HG03175 (cell line): ENCODE measurements around the gene P3H2.

ENCODE experiments used
- ATAC-seq: cut with Tn5 transposase; IDR thresholded peaks from one replicate; pipeline ENCODE4 v1.9.1; 2021; ENCODE audit warnings: mild to moderate bottlenecking, moderate library complexity; ENCODE audit not compliant: unreplicated experiment

P3H2 gene

GRCh38 chr3:190125436-190126068 lies 4.9 kb upstream of the P3H2 start:
- ATAC-seq = no peak

- ATAC-seq = no peak
Measured at GRCh38 chr3:190124067-190124466, 3.4 kb upstream of the P3H2 start.

- no peak for ATAC-seq
Measured at GRCh38 chr3:190122198-190122771, 1.6 kb upstream of the P3H2 start.

- no peak for ATAC-seq
Measured at GRCh38 chr3:190121383-190121782, 686 bp upstream of the P3H2 start.

GRCh38 chr3:190121061-190121377 lies 322 bp upstream of the P3H2 start:
- ATAC-seq = no peak

GRCh38 chr3:190119461-190120268 lies 1.0 kb downstream of the P3H2 start:
- peak; percentile 19 for ATAC-seq

- no peak for ATAC-seq
Measured at GRCh38 chr3:190118438-190118837, 2.3 kb downstream of the P3H2 start.

- ATAC-seq = no peak
Measured at GRCh38 chr3:190117981-190118380, 2.7 kb downstream of the P3H2 start.

GRCh38 chr3:190116551-190117067 lies 4.1 kb downstream of the P3H2 start:
- ATAC-seq = no peak

GRCh38 chr3:190110826-190111225 lies 9.9 kb downstream of the P3H2 start:
- no peak for ATAC-seq

GRCh38 chr3:190109441-190109840 lies 11.3 kb downstream of the P3H2 start:
- ATAC-seq = no peak

GRCh38 chr3:190108804-190109203 lies 11.9 kb downstream of the P3H2 start:
- ATAC-seq = no peak

- ATAC-seq = no peak
Measured at GRCh38 chr3:190105876-190106275, 14.8 kb downstream of the P3H2 start.

GRCh38 chr3:190101320-190102011 lies 19.2 kb downstream of the P3H2 start:
- no peak for ATAC-seq

GRCh38 chr3:190099099-190099498 lies 21.6 kb downstream of the P3H2 start:
- ATAC-seq = no peak

GRCh38 chr3:190097617-190098016 lies 23.1 kb downstream of the P3H2 start:
- no peak for ATAC-seq

GRCh38 chr3:190097025-190097424 lies 23.7 kb downstream of the P3H2 start:
- ATAC-seq = no peak

GRCh38 chr3:190096345-190096744 lies 24.4 kb downstream of the P3H2 start:
- no peak for ATAC-seq

GRCh38 chr3:190094160-190094718 lies 26.5 kb downstream of the P3H2 start:
- ATAC-seq = no peak

- no peak for ATAC-seq
Measured at GRCh38 chr3:190092250-190092649, 28.4 kb downstream of the P3H2 start.

- ATAC-seq = no peak
Measured at GRCh38 chr3:190089711-190090110, 31.0 kb downstream of the P3H2 start.
